HG03432 (cell line): ENCODE results near the gene DDX31.

Experiments
- ATAC-seq: cut with Tn5 transposase; IDR thresholded peaks from one replicate; pipeline ENCODE4 v1.9.1; 2021; ENCODE audit warnings: mild to moderate bottlenecking, moderate library complexity; ENCODE audit not compliant: unreplicated experiment

The DDX31 gene

GRCh38 chr9:132674485-132674884 lies 4.7 kb upstream of the DDX31 start:
- ATAC-seq, result no peak

- no peak for ATAC-seq
Measured at GRCh38 chr9:132673355-132673754, 3.6 kb upstream of the DDX31 start.

- no peak for ATAC-seq
Measured at GRCh38 chr9:132672413-132672690, 2.6 kb upstream of the DDX31 start.

- no peak for ATAC-seq
Measured at GRCh38 chr9:132671620-132672412, 2.0 kb upstream of the DDX31 start.

- peak; percentile 25 for ATAC-seq
Measured at GRCh38 chr9:132670457-132671391, 941 bp upstream of the DDX31 start, which contains the start of gene GTF3C4. TSS of gene GTF3C4 (plus strand) at chr9:132670464. CDS start at chr9:132670599, 135 bp downstream.

GRCh38 chr9:132669319-132669697 lies 475 bp downstream of the DDX31 start:
- no peak for ATAC-seq

- ATAC-seq, result no peak
Measured at GRCh38 chr9:132663851-132664250, 5.9 kb downstream of the DDX31 start.

- no peak for ATAC-seq
Measured at GRCh38 chr9:132663117-132663516, 6.7 kb downstream of the DDX31 start.

GRCh38 chr9:132662152-132662945 lies 7.4 kb downstream of the DDX31 start:
- ATAC-seq, result no peak

GRCh38 chr9:132656299-132656698 lies 13.5 kb downstream of the DDX31 start:
- no peak for ATAC-seq

GRCh38 chr9:132651259-132651658 lies 18.5 kb downstream of the DDX31 start:
- no peak for ATAC-seq

- no peak for ATAC-seq
Measured at GRCh38 chr9:132648685-132649084, 21.1 kb downstream of the DDX31 start.

- ATAC-seq, result no peak
Measured at GRCh38 chr9:132648283-132648682, 21.5 kb downstream of the DDX31 start.

- ATAC-seq, result no peak
Measured at GRCh38 chr9:132647806-132648205, 22.0 kb downstream of the DDX31 start.

GRCh38 chr9:132647355-132647754 lies 22.4 kb downstream of the DDX31 start:
- ATAC-seq, result no peak

- no peak for ATAC-seq
Measured at GRCh38 chr9:132646726-132647125, 23.1 kb downstream of the DDX31 start.

- no peak for ATAC-seq
Measured at GRCh38 chr9:132645711-132646110, 24.1 kb downstream of the DDX31 start.

GRCh38 chr9:132645306-132645705 lies 24.5 kb downstream of the DDX31 start:
- no peak for ATAC-seq

- no peak for ATAC-seq
Measured at GRCh38 chr9:132644251-132644650, 25.5 kb downstream of the DDX31 start.

GRCh38 chr9:132641216-132641615 lies 28.6 kb downstream of the DDX31 start:
- no peak for ATAC-seq

GRCh38 chr9:132639322-132639721 lies 30.5 kb downstream of the DDX31 start:
- no peak for ATAC-seq
